ENCODE results near the gene SLC38A10.

The SLC38A10 gene

DNA sequence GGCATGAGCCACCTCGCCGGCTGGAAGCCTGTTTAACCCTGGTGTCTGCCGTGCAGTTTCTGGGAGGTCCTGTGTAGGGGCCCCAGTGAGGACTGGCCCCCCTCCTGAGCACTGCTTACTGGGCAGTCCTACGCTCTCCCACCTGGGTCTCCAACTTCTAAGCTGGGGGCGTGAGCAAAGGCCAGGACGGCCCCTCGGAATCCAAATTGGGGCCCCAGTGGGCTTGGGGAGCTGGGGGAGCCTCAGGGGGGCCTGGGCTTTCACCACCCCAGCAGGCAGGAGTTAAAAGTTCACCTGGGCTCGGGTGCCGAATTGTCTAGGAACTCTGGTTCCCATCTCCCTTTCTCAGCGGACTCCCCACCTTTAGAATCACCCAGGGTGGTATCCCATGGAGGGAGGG lies 7.2 kb upstream of the SLC38A10 start:
- DNase-seq (ENCODE audit: extremely low read depth, low read depth) = no peak
- TF ChIP-seq, protein P1, sequence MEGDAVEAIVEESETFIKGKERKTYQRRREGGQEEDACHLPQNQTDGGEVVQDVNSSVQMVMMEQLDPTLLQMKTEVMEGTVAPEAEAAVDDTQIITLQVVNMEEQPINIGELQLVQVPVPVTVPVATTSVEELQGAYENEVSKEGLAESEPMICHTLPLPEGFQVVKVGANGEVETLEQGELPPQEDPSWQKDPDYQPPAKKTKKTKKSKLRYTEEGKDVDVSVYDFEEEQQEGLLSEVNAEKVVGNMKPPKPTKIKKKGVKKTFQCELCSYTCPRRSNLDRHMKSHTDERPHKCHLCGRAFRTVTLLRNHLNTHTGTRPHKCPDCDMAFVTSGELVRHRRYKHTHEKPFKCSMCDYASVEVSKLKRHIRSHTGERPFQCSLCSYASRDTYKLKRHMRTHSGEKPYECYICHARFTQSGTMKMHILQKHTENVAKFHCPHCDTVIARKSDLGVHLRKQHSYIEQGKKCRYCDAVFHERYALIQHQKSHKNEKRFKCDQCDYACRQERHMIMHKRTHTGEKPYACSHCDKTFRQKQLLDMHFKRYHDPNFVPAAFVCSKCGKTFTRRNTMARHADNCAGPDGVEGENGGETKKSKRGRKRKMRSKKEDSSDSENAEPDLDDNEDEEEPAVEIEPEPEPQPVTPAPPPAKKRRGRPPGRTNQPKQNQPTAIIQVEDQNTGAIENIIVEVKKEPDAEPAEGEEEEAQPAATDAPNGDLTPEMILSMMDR (IDR thresholded peaks at IDR 0.05; ENCODE audit: low read depth, low read length, missing control alignments) = no peak
- no peak overlapping the region for H3K4me3 ChIP-seq (replicated peaks; ENCODE audit: low read depth, low read length)

DNA sequence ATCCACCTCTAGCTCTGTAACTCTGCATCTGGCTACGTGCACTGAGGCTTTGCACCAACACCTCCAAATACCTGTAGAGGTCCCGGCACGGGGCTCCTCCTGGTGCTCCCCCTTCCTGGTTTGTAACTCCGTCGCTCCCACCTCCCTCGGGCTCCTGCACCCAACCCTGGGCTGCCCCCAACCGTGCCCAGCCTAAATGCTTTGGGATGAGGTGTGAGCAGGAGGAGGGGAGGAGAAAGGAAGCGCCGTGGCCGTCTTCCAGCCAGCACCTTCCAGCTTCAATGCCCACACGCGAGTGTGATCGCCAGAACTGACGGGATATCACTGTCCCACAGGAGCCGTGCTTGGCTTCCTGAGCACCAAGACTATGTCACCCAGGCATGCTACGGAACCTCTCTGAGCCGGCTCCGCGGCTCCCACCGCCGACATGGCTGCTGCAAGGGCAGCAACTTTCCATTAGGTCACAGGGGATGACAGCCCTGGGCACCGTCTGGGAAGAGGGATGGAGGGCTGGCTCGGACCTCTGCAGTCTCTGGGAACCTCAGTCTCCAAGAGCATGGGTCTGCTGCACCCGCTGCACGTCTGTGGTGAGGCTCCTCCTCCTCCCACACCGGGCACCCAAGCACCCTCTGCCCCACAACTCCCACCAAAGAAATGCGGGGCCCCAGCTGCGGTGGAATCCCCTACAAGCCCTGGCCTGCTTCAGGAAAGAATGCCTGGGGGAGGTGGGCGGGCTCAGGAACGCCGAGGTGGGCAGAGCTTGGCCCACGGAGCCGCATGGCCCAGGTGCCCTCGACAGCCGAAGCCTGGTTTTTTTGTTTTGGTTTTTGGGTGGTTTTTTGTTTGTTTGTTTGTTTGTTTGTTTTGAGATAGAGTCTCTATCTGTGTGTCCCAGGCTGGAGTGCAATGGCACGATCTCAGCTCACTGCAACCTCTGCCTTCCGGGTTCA lies 6.4 kb upstream of the SLC38A10 start:
- TF ChIP-seq, protein P1 (IDR thresholded peaks at IDR 0.05; ENCODE audit: low read depth, low read length, missing control alignments) = no peak
- DNase-seq (ENCODE audit: extremely low read depth, low read depth) = no peak
- H3K4me3 ChIP-seq (replicated peaks; ENCODE audit: low read depth, low read length) = no peak overlapping the region

DNA sequence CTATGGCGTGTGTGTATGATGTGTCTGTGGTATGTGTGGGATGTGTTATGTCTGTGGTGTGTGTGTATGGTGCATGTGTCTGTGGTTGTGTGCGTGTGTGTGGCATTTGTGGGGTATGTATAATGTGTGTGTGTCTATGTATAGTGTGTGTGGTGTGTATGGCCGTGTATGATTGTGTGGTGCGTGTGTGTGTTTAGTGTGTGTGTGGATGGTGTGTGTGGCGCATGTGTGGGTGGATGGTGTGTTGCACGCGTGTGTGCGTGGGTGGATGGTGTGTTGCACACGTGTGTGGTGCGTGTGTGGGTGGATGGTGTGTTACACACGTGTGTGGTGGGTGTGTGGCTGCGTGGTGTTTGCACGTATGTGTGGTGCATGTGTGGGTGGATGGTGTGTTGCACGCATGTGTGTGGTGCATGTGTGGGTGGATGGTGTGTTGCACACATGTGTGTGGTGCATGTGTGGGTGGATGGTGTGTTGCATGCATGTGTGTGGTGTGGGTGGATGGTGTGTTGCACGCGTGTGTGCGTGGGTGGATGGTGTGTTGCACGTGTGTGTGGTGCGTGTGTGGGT lies 5.6 kb upstream of the SLC38A10 start:
- DNase-seq (ENCODE audit: extremely low read depth, low read depth) = no peak
- no peak overlapping the region for H3K4me3 ChIP-seq (replicated peaks; ENCODE audit: low read depth, low read length)
- TF ChIP-seq, protein P1 (IDR thresholded peaks at IDR 0.05; ENCODE audit: low read depth, low read length, missing control alignments) = no peak

DNA sequence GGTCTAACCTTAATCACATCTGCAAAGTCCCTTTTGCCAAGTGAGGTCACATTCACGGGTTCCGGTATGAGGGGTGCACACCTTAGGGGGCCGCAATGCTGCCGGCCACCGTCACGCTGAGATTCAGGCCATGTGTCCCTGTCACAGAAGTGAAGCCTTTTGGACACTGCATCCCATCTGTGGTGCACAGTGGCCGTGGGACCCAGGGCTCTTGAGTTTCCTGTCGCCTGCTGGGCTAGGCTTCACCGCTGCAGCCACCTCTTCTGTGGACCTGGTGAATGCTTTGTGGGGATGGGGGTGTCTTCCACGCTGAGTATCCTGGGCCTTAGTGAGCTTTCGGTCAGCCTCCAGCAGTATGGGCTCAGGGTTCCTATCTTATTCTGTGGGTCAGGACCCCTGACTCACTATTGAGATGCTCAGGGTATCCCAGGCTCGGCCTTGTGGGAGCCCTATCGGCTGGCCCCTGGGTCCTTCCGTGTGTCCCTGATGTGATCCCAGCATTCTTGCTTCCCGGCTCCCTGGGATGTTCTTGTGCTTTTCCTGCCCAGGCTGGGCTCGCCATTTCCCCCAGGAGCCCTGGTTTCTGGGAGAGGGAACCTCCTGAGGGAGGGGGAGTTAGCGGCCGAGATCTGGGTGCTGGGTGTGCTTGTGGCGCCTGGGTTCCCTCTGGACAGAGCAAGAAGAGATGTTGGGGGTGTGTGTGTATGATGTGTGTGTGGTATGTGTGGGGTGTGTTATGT lies 4.9 kb upstream of the SLC38A10 start:
- TF ChIP-seq, protein P1 (IDR thresholded peaks at IDR 0.05; ENCODE audit: low read depth, low read length, missing control alignments) = no peak
- no peak for DNase-seq (ENCODE audit: extremely low read depth, low read depth)
- no peak overlapping the region for H3K4me3 ChIP-seq (replicated peaks; ENCODE audit: low read depth, low read length)

- no peak for DNase-seq (ENCODE audit: extremely low read depth, low read depth)
- TF ChIP-seq, protein P1 (IDR thresholded peaks at IDR 0.05; ENCODE audit: low read depth, low read length, missing control alignments) = no peak
- H3K4me3 ChIP-seq (replicated peaks; ENCODE audit: low read depth, low read length) = no peak overlapping the region
Measured at GRCh38 chr17:81298991-81299738, 4.1 kb upstream of the SLC38A10 start.

DNA sequence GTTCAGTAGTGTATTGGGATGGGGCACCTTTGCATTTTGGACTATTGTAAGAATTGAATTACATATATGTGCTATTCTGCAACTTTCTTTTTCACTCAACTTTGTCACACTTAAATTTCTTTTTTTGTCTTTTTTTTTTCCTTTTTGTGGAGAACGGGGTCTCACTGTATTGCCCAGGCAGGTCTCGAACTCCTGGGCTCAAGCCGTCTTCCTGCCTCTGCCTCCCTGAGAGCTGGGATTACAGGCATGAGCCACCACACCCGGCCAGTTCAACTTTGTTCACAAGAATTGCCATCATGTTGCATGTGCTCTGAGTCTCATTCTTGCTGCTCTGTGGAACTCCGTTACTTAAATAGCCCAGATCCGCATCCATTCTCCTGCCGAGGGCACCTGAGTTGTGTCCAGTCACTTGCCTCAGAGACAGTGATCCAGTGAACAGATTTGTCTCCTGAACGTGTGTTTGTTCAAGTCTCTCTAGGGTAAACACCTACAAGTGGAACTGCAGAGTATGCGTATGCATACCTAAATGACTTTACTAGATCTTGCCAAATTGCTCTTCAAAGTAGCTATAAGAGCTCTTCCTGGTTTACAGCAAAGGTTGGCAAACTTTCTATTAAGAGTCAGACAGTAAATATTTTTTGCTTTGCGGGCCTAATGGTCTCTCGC lies 3.4 kb upstream of the SLC38A10 start:
- no peak overlapping the region for H3K4me3 ChIP-seq (replicated peaks; ENCODE audit: low read depth, low read length)
- DNase-seq (ENCODE audit: extremely low read depth, low read depth) = no peak
- TF ChIP-seq, protein P1 (IDR thresholded peaks at IDR 0.05; ENCODE audit: low read depth, low read length, missing control alignments) = no peak

Data from HFF-Myc (cell line).